Globus pallidus (tissue), 1 donor: ENCODE data around the gene PRKCZ.
"Not testable (repeated sequence)": the region's sequence is repeated elsewhere in the genome, so short reads cannot be mapped to it uniquely, and the experiment has no call there.

Experiments used
- DNase-seq: peaks from one replicate; pipeline ENCODE4 v3.0.0-alpha.2; 2015; ENCODE audit warnings: low spot score

The PRKCZ gene

DNA sequence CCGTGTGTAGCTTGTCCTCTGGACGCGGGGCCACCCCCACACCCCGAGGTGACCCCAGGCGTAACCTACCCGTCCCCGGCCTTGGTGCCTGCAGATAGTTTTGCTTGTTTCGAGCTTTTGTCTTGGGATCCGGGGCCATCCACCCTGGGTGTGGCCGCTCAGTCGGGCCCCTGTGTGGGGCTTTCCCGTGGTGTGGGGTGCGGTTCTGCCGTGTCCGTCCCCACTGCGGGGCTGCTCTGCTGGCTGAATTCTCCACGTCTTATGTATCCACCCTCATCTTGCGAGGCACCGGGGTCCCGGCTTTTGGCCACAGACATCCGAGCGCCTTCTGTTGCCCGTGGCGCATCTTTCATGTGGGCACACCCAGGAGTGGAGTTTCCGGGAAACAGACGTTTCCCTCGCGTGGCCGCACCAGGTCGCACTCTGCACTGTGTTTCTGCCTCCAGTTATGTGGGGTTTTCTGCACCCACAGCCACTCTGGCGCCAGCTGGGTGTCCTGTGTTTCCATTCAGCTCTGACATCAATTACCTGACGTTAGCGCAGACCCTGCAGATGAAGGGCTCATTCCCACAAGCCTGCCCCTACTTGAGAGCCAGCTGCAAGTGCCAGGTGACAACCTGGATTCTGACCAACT, 64.9 kb downstream of the PRKCZ start:
- no peak for DNase-seq

DNA sequence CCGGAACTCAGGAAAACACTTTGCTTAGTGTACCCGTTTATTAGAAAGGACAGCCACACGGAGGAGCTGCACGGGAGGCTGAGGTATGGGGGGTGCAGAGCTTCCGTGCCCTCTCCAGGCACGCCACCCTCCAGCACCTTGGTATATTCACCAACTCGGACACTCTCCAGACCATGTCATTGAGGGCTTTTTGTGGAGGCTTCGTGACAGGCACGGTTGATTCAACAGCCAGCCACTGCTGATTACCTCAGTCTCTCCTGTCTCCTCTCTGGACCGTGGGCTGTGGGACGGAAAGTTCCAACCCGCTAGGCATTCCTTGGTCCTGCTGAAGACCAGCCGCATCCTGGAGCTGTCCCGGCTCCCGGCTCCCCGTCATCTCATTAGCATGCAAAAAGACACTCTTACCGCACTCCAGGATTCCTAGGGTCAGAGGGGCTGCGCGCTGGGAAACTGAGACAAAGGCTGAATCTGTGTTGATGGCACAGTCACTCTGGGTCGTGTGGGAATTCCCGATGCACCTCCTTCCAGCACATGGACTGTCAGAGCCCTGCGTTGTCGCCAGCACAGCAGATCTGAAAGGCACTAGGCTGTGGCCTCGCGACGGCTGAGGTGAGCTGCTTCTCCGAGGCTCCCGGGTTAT, 65.6 kb downstream of the PRKCZ start:
- no peak for DNase-seq

DNA sequence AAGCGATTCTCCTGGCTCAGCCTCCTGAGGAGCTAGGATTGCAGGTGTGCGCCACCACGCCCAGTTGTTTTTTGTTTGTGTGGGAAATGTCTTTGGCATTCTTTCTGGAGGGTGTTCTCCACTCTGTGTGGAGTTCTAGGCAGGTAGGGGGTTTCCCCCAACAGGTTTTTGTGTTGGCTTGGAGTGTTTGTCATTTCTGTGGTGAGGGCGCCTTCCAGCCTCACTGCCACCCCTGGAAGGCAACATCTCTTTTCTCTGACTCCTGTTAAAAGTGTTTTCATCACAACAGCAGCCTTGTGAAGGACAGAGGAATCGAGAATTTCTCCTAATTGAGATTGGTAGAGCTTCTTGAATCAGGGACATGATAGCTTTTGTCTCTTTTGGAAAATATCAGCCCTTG, 69.7 kb downstream of the PRKCZ start:
- DNase-seq: no peak

DNA sequence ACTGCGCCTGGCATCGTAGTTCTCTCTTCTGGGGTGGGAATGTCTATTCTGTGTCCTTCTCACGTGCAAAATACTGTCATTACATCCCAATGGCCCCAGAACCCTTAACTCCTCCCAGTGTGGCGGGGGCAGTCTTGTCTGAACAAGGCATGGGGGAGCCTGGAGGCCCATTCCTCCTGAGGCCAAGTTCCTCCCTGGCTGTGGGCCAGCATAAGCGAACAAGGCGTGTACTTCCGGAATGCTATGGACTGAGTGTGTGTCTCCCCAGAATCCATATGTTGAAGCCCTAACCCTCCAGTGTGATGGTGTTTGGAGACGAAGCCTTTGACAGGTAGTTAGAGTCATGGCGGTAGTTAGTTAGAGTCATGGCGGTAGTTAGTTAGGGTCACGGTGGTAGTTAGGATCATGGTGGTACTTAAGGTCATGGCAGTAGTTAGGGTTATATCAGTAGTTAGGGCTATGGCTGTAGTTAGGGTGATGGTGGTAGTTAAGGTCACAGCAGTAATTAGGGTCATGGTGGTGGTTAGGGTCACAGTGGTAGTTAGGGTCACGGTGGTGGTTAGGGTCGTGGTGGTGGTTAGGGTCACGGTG, 71.0 kb downstream of the PRKCZ start:
- DNase-seq: no peak

DNA sequence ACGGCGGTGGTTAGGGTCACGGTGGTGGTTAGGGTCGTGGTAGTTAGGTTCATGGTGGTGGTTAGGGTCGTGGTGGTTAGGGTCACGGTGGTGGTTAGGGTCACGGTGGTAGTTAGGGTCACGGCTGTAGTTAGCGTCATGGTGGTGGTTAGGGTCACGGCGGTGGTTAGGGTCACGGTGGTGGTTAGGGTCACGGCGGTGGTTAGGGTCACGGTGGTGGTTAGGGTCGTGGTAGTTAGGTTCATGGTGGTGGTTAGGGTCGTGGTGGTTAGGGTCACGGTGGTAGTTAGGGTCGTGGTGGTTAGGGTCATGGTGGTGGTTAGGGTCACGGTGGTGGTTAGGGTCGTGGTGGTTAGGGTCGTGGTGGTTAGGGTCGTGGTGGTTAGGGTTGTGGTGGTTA, 71.6 kb downstream of the PRKCZ start:
- not testable (repeated sequence) for DNase-seq

DNA sequence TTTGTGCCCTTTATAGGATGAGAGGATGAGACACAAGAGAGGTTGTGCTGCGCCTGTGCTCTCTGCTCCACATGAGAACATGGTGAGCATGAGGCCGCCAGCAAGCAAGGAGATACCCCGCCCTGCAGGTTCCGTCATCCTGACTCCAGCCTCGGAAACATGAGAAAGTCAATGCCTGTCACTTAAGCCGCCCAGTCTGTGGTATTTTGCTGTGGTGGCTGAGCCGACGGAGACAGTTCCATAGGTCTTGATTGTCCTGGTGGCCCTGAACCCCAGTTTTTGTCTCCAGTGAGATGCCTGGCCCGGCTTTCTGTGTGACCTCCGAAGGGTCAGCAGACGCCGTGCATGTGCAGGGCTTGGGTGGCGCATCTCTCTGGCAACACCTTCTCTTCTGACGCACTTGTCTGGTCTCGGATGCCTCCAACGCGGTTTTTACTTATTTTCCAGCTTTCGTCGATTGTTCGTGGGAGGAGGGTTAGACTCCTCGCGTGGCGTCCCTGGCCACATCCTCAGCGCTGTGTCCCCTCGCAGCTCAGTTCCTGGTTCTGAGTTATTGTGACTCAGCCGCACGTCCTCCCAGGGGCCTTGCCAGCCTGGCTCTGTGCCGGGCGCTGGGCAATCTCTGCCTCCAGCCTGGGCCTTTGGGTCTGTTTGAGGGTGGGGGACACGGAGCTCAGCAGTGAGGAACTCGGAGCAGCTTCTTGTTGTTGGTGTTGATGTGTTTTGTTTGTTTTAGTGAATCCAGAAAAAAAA, 74.4 kb downstream of the PRKCZ start:
- DNase-seq: peak; percentile 66

DNA sequence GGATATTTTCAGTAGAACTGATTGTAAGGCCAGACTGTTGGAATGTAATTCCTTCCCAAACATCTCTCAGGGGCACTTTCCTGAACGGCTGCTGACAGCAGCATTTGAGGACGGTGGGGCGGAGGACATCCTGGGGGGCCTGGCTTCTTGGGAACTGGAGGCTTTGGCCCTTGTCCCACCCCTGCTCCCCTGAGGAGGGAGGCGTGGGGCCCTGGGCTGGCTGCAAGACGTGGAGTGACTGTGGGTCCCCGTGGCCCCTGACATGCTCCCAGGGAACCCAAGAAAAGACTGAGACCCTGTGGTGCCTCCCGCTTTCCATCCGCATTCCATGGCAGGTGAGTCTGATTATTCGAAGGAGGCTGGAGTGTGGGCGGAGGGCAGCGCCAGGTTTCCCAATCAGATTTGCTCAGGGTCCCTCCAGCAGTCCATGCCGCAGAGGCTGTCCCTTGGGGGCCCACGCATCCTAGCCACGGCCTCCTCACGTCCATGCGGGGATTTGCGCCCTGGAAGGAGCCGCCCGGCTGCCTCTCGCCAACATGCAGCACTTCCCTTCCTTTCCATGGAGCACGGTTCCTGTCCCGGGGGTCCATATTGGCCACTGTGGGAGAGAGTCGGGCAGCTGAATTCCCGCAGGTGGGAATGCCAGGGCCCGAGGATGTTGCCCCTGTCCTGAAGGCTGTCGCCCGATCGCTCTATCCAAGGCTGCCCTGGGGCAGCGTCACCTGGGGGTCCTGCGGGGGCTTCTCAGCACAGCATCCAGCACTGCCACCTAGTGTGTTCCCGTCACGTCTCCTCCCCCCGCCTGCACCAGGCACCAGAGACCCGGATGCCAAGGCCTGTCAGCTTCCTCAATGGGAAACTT, 75.4 kb downstream of the PRKCZ start:
- no peak for DNase-seq

DNA sequence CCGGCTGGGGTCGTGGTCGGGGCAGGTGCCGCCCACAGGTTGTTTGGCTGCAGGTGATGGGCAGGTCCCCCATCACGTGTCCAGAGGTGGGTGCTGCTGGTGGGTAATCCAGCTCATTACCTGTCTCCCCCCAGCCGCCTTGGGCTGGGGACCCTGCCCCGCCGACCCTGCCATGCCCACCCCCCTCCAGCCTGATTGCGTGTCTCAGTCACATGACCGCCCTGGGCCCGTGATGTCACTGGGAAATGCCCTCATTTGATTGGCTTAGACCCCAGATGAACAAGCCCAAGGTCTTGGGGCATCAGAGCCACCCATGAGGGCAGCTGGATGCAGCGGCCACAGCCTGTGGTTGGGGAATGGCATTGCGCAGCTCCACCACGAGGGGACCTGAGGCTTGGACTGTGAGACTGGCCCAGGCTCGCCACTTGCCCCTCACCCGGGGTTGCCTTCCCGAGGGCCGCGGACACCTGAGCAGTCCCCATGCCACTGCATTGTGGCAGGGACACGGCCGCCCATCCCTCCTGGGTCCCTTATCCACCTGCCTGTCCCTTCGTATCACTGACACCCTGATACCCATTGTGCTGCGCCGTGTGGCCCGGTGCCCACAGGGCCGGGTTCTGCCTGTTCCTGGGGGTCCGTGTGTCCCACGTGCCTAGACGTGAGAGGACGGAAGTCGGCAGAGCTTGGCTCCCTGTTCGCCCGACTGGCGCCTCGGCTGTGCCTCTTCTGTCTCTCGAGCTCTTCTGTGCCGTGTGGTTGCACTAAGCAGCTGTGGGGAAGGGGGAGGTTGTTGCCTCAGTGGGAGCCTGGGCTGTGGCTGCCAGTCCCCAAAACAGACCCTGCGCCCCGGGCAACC, 76.3 kb downstream of the PRKCZ start:
- no peak for DNase-seq

DNA sequence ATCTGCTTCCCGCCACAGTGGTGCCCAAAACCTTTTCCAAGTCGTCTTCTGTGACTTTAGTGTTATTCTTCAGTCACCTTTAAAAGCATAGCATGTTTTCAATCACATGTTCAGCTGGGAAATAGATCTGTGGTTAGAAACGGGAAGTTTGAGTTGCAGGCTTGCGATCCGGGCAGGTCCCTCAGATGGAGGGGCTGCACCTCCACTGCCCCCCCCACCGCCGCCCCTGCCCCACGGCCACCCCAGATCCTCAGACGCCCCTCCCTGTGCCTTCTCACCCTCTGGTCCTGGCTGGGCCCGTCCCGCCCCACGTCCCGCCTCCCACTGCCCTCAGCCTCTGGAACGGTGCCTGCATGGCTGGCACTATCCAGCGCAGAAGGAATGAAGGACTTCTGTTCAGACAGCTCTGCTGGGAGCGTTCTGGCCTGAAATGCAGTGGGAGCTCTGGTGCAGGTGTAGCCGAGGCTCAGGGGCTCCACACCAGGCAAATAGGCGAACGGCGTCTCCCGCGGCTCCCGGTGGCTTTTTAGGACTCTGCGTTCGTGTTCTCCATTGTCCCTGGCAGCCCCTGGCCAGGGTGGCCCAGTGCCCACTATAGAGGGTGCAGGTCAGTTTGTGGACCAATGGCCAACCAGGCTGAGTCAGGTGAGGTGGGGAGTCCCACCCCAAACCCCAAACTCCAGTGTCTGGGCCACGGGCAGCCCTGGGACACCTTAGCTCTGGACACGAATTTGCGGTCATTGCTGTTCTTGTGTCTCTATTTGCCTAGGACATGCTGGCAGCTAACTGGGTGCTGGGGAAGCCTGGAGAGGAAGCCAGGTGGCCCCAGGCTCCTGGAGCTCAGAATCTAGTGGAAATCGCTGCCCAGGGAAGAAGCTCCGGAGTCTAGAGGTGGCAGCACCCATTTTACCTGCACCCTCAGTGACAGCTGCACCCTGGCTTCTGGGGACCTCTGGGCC, 77.3 kb downstream of the PRKCZ start:
- peak; percentile 68 for DNase-seq

DNA sequence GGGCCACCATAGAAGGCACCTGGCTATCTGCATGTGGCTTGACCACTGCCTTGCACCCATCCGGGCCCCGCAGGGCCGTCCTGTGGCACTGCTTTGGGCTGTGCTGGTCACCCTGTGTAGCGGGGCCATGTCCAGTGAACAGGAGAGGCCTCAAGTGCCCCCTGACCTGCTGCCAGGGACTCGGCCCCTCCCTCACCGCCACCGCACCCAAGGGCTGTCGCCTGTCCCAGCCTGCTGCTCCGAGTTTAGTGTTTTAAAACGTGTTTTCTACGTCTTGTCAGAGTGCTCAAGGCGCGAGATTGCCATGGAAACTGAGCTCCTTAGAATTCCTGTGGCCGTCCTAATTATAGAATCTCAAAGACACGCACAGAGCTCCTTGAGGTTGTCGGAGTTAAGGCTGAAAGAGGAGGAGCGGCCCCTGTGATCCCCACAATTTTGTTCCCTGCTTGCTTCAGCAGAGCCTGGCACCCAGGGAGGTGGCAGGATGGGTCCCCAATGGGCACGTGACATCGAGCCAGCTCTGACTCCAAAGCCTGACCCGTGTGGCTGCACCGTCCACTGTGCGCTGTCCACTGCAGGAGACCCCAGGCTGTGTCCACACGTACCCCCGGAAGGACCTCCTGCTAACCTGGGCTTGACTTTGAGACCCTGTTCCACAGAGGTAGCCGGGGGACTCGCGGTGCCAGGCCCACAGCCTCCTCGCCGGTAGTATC, 78.1 kb downstream of the PRKCZ start:
- no peak for DNase-seq

DNA sequence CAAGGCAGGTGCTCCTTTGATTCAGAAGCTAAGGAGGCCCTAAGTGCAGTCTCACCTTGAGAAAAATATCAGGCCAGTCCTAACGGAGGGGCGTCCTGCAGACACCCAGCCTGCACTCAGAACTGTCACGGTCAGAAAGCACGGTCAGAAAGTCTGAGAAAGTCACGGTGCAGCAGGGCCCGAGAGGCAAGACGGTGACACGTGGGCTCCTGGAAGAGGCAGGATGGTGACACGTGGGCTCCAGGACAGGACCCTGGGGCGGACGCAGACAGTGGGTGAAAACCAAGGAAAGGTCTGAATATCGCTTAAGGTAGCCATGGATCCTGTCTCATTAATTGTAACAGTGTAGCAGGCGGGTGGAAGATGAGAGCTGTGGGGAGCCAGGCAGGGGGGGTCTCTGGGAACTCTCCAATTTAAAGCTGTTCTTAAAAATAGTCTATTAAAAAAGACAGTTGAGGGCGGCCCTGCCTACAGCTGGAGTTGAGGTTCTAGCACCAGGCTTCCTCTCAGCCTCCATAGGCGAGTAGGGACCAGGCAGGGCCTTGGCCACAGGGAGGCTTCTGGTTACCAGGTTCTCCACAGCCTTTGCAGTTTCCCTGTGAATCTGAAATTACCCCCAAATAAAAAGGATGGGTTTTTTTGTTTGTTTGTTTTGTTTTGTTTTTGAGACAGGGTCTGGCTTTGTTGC, 79.2 kb downstream of the PRKCZ start:
- no peak for DNase-seq

DNA sequence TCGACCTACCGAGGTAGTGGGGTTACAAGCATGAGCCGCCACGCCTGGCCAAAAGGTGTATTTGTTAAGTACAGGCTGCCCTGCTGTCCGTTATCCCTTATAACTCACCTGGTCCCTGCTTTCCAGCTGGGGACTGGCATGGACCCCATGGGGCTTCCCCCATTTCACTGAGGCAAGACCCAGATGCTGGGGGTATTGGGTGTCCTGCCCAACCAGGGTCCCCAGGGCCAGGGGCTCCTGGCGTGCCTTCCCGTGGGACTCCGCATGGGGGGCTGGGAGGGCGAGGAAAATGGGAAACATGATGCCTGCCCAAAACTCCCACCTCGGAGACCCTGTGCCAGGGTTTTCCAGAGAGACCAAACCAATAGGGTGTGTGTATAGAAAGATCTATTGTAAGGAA, 79.9 kb downstream of the PRKCZ start:
- no peak for DNase-seq

DNA sequence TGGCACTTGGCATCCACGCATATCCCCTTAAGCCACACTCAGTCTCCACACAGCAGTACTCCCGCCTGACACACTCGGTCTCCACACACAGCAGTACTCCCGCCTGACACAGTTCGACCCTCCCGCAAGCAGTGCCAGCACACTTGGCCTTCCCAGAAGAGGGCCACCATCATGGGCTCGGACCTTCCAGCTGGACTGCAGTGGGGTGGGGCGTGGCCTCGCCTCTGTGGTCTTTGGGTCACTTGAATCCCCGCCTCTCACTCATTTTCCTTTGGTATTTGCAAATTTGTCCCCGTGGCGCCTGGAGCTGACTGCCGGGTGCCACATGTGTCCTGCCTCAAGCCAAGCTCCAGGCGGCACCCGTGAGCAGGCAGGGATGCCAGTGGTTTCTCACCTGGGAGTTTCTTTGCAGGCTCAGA, 80.7 kb downstream of the PRKCZ start:
- DNase-seq: no peak

DNA sequence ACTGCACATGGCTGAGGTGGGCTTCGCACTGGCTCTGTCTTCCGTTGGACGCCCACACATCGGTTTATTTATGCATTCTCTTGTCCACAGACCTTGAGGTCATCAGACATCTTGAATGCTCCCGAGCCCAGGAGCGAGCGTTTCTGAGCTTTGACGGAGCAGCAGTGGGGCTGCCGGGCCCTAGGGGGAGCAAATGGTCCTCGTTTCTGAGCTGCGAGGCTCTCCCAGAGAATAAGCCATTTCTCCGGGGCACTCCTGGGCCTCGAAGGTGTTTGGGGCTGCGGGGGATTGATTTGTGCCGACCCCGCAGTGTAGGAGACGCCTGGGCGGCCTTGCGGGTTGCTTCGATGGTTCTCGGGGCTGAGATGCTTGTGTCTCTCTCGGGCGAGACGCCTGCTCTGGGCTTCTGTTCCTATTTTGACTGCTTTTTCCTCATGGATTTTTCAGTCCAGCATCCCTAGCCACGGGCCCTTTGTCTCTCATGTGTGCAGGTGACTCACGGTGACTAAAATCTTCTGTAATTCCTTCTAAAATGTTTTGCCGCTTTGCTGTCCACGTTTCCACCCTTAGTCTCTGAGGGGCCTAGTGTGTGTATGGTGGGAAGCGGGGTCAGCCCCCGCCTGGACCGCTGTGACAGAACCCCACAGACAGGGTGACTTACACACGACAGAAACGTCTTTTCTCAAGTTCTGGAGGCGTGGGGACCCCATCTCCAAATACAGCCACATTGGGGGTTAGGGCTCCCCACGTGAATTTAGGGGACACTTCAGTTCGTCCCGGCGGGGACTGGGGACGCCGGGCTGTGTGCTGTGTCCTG, 82.2 kb downstream of the PRKCZ start:
- no peak for DNase-seq

DNA sequence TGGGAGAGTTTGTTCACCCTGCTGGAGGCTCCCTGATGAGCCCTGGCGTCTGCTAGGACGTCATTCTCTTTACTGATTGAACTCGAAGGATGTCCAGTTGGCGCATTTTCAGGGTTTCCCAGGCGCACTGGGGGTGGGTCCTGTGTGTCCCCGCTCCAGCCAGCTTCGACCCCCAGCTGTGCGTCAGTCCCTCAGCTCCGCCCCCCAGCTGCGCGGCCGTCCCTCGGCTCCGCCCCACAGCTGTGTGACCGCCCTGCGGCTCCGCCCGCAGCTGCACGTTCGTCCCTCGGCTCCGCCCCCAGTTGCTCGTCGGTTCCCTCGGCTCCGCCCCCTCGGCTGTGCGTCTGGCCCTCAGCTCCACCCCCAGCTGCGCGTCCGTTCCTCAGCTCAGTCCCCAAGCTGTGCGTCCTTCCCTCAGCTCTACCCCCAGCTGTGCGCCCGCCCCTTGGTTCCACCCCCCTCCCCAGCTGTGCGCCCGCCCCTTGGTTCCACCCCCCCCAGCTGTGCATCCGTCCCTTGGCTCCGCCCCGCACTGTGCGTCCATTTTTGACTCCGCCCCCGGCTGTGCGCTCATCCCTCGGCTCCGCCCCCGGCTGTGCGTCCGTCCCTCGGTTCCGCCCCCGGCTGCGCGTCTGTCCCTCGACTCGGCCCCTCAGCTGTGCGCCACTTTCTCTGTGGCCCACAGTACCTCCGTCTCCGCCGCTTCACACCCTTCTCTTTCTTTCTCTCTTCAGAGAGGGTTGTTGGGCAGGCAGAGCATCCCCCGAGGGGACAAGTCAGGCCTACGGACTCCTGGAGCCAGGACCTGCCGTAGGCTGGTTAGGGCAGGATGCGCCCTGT, 83.0 kb downstream of the PRKCZ start:
- DNase-seq: peak; percentile 97

DNA sequence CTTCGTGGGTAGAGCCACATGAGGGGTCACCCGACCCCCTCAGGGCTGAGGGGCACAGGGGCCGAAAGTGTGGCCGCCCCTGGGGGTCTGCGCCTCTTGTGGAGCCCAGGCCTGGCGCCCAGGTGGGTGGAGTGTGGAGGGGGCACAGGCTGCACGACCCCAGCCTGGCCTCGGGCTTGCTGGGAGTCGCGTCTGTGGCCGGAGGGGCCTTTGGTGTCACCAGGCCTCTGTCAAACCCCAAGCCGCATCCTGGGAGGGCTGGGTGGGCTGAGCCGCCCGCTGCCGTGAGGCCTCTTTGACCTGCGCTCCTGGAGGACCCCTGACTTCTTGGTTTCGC, 83.6 kb downstream of the PRKCZ start:
- no peak for DNase-seq

DNA sequence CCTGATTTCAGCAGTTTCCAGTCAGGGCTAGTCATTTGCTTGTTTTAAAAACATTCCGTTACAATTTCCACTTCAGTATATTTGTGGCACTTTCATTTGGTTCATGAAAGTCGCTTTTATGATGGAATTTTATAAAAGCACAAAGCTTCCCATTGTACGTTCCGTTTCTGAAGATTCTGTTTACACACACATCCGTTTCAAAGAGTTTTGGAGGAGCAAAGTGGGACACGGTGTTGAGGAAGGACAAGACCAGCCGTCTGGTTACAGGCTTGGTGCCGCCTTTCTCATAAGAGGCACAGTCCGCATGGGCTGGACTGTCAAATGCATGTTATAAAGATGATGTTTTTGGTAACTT, 84.0 kb downstream of the PRKCZ start:
- peak; percentile 48 for DNase-seq
